ENCODE measurements around the gene ERCC6L2. TPM values are rescaled to one million over a fixed set of nuclear protein-coding genes. Genes with fewer than 3 reads are reported as not detected.

Gene ERCC6L2
- total RNA-seq, 2 donors from 2014 or later, result 21.5 to 36.4 TPM

- Histone ChIP-seq H3K4me3 (no peak overlapping the region), H3K9me3 (no peaks in the 10 kb centered on the region), H3K36me3 (no peaks in the 10 kb centered on the region), H3K9ac (ENCODE audit: low read depth in 2 of 2, low read length in 2 of 2) (no peak overlapping the region), H3K27ac (no peak overlapping the region), H3K4me1 (no peaks in the 10 kb centered on the region), H3K27me3 (no peaks in the 10 kb centered on the region)
- no peak for TF ChIP-seq CTCF (IDR thresholded peaks at IDR 0.05)
- no peak for DNase-seq
- intact Hi-C loops (cut with DNase I), result no loop called here
Measured at GRCh38 chr9:95841377-95841776, 34.1 kb upstream of the ERCC6L2 start.

DNA sequence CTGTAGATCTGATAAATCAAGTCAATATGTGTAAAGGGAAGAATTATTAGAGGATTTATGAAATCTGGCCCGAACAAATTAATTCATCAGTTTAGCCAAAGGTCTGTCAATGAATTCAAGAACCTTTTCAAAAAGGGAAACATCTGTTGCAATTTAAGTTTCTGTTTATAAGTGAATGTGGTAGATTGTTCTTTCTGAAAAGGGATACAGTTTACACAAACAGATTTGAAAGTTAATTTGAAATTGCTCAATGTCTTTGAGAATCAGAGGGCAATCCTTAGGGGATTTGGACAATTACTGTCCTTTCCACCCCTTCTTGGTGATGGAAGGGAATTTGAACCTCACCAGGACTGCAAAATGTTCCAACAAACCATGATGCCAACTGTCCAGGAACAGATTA lies 29.7 kb upstream of the ERCC6L2 start:
- no peaks in the 10 kb centered on the region for H3K9me3 ChIP-seq

DNA sequence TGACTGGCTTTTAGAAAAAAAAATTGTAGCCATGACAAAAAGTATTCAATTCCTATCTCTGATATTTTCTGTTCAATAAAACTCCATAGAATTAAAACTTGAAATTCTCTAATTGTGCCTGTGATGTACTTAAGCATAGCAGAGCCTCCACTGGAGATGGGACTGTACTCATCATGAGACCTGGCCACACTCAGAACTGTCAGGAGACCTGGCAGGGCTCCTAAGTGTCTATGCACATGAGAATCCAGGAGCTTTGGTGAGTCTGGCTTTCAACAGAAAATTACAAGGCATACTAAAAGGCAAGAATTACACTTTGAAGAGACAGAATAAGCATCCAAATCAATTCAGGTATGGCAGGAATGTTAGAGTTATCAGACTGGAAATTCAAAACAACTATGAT lies 26.7 kb upstream of the ERCC6L2 start:
- Histone ChIP-seq H3K27me3 (no peaks in the 10 kb centered on the region), H3K9ac (ENCODE audit: low read depth in 2 of 2, low read length in 2 of 2) (no peak overlapping the region), H3K4me3 (no peak overlapping the region), H3K4me1 (no peaks in the 10 kb centered on the region), H3K27ac (no peak overlapping the region), H3K9me3 (no peaks in the 10 kb centered on the region), H3K36me3 (no peaks in the 10 kb centered on the region)
- DNase-seq, result no peak
- no peak for TF ChIP-seq CTCF (IDR thresholded peaks at IDR 0.05)
- intact Hi-C loops (cut with DNase I), result no loop called here

More for the DNA sequence above, 29.7 kb upstream of the ERCC6L2 start:
- intact Hi-C loops (cut with DNase I), result no loop called here
- Histone ChIP-seq H3K4me1 (no peaks in the 10 kb centered on the region), H3K36me3 (no peaks in the 10 kb centered on the region), H3K27me3 (no peaks in the 10 kb centered on the region), H3K27ac (no peak overlapping the region), H3K4me3 (no peak overlapping the region), H3K9ac (ENCODE audit: low read depth in 2 of 2, low read length in 2 of 2) (no peak overlapping the region)
- no peak for DNase-seq
- no peak for TF ChIP-seq CTCF (IDR thresholded peaks at IDR 0.05)

DNA sequence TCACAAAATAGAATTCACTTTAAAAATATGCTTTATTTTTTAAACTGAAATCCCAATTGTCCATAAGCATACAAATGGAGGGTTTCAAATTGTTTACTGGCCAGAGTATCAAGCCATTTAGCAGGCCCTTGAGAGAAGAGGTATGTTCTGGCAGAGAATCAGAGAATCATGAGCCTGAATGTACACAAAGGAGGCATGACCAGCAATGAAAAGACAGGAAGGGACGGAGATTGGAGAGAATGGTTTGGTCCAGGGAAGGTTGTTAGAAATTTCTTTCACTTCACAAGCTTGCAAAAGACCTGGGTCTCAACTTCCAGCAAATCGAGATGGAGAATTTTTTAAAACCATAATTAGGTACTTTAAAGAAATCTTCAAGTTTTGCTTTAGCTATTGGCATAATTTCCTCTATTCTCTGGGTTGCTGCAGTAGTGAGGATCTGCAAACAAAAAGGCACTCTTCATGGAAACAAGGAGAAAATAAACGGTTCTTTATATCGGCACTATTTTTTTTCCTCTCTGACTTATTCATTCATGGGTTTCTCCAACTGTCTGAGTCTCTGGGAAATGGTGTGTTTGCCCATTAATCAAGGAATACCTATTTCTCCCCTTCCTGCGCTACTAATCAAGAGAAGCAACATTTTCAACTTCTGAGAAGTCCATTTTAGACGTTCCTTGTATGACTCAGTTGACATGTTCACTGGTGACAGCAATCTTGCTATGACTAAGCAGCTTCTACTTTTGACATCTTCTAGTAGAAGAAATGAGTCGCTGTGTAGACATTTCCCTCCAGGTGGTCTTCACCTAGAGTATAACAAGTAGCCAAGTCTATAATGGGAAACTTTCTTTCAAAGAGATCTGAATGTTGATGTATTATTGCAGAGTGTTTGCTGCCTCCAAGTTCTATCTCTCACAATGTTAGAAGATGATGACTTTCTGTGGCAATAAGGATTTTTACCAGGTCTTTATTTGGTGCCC lies 23.1 kb upstream of the ERCC6L2 start:
- Histone ChIP-seq H3K9ac (ENCODE audit: low read depth in 2 of 2, low read length in 2 of 2) (no peak overlapping the region), H3K4me1 (no peaks in the 10 kb centered on the region), H3K27ac (no peak overlapping the region), H3K4me3 (no peak overlapping the region), H3K9me3 (no peaks in the 10 kb centered on the region), H3K27me3 (no peaks in the 10 kb centered on the region), H3K36me3 (no peaks in the 10 kb centered on the region)
- intact Hi-C loops (cut with DNase I), result no loop called here
- DNase-seq, result no peak
- no peak for TF ChIP-seq CTCF (IDR thresholded peaks at IDR 0.05)

DNA sequence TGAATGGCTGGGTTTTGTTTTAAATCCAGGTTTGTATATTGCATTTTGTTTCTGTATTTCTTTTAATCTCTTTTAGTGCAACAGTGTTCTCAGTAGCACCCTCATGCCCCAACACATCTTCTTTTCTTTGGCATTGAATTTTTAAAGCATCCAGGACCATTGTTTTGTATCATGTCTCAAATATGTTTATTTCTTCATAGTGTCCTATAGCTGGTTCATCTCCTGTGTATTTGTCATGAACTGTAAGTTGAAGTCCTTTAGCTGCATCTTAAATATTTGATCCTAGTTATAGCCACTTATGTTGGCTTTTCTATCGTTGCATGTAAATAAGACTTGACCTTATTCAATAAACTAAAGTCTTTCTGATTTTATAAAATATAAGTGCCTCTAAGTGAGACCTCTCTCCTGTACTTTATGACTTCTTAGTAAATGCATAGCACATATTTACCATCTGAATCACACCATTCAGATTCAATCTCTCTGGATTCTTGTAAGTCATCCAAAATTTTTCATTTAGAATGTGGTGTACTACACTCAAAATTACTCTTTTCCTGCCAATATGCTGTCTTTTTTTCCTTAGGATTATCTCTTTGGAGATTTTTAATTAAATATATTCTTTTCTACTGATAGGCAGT lies 21.0 kb upstream of the ERCC6L2 start:
- Histone ChIP-seq H3K9ac (ENCODE audit: low read depth in 2 of 2, low read length in 2 of 2) (no peak overlapping the region), H3K4me3 (no peak overlapping the region), H3K36me3 (no peaks in the 10 kb centered on the region), H3K4me1 (no peaks in the 10 kb centered on the region), H3K27me3 (no peaks in the 10 kb centered on the region), H3K9me3 (no peaks in the 10 kb centered on the region), H3K27ac (no peak overlapping the region)
- intact Hi-C loops (cut with DNase I), result no loop called here
- DNase-seq, result no peak
- no peak for TF ChIP-seq CTCF (IDR thresholded peaks at IDR 0.05)

Data from colonic mucosa (tissue), 4 donors.